B cell (primary cell): ENCODE data around the gene HAGHL.

Experiments used
- EZH2 ChIP-seq: IDR thresholded peaks from 2 replicates; pipeline ENCODE4 v1.6.1; 2012; ENCODE audit warnings: borderline replicate concordance, low read depth, mild to moderate bottlenecking, moderate library complexity, low read length; ENCODE audit not compliant: insufficient read depth, poor library complexity, severe bottlenecking
- TF ChIP-seq, protein P1 (sequence below): fragments of 200-600 bp; IDR thresholded peaks from one replicate; pipeline ENCODE4 v1.8.0; 2022; ENCODE audit warnings: antibody characterized with exemption, mild to moderate bottlenecking

DNA sequence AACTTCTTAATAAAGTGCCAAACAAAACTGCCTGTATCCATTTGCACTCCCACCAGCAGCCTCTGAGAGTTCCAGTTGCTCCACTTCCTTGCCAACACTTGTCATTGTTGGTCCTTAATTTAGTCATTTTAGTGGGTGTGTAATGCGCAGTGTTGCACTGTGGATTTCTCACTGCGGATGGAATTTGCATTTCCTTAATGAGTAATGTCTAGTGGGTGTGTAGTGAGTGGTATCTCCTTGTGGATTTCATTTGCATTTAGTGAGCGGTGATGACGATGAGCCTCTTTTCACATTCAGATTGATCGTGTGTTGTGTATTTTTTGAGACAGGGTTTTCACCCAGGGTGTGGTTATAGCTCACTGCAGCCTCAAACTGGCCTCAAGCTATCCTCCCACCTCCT is 29.5 kb downstream of the HAGHL start:
- TF ChIP-seq, protein P1, sequence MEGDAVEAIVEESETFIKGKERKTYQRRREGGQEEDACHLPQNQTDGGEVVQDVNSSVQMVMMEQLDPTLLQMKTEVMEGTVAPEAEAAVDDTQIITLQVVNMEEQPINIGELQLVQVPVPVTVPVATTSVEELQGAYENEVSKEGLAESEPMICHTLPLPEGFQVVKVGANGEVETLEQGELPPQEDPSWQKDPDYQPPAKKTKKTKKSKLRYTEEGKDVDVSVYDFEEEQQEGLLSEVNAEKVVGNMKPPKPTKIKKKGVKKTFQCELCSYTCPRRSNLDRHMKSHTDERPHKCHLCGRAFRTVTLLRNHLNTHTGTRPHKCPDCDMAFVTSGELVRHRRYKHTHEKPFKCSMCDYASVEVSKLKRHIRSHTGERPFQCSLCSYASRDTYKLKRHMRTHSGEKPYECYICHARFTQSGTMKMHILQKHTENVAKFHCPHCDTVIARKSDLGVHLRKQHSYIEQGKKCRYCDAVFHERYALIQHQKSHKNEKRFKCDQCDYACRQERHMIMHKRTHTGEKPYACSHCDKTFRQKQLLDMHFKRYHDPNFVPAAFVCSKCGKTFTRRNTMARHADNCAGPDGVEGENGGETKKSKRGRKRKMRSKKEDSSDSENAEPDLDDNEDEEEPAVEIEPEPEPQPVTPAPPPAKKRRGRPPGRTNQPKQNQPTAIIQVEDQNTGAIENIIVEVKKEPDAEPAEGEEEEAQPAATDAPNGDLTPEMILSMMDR: no peak
- TF ChIP-seq EZH2: no peak
